Measurements from ENCODE around the gene GRID1.

The GRID1 gene

DNA sequence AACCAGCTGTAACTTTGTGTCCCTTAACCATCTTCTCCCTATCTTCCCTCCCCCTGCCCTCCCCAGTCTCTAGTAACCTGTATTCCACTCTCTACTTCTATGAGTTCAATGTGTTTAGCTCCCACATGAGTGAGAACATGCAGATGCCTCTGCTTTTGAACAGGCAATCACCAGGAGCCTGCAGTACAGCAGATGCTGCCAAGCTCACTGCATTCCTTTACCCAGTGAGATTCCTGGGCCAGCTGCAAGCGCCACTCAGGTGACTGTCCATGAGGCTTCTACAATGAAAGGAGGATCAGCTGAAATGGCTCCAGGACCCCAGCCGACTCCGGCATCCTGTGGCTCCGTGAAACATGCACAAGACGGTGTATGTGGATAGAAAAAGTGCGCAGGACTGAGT is 15.7 kb downstream of the GRID1 start:
- no peak for DNase-seq

DNA sequence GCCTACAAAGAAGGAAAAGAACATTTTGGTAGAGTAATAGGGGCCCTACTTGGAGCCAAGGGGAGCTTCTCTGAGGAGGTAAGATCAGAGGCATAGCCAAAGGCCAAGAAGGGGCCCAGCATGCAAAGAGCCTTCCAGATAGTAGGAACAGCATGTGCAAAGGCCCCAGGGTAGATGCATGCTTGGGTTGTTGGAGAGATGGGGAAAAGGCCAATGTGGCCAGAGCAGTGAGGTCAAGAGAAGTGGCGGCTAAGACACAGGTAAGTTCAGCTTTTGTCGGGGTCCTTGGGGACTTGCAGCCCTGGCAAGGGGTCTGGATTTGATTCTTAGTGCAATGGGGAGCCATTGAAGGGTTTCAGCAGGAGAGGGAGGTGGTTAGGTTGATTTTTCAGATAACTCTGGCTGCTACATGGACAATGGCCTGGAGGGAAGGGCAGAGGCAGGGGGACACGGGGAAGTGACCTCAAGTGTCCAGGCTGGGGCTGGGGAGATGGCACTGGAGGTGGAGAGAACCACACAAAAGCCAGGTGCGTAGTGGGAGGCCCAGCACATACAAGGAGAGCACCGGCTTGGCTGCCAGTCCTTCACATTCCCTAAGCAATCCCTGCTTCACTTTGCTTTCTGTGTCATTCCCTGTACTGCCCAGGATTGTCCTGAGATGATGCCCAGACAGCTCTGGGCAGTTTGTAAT is 16.5 kb downstream of the GRID1 start:
- no peak for DNase-seq

DNA sequence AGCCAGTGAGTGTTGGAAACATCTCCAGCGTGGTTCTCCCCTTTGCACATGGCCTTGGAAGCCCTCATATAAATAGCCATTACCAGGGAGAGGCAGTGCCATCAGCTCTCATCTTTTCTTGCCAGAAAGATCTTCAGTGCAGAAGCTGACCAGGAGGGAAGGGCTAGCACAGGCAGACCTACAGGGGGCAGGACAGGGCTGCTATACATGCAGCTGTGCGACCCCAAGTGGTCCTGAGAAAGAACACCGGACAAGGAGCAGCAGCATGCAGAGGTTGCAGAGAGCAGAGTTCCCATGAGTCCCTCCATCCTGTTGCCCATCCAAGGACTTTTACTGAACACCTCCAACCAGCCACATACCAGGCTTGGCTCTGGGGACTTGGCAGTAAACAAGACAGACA is 17.1 kb downstream of the GRID1 start:
- DNase-seq, result no peak

DNA sequence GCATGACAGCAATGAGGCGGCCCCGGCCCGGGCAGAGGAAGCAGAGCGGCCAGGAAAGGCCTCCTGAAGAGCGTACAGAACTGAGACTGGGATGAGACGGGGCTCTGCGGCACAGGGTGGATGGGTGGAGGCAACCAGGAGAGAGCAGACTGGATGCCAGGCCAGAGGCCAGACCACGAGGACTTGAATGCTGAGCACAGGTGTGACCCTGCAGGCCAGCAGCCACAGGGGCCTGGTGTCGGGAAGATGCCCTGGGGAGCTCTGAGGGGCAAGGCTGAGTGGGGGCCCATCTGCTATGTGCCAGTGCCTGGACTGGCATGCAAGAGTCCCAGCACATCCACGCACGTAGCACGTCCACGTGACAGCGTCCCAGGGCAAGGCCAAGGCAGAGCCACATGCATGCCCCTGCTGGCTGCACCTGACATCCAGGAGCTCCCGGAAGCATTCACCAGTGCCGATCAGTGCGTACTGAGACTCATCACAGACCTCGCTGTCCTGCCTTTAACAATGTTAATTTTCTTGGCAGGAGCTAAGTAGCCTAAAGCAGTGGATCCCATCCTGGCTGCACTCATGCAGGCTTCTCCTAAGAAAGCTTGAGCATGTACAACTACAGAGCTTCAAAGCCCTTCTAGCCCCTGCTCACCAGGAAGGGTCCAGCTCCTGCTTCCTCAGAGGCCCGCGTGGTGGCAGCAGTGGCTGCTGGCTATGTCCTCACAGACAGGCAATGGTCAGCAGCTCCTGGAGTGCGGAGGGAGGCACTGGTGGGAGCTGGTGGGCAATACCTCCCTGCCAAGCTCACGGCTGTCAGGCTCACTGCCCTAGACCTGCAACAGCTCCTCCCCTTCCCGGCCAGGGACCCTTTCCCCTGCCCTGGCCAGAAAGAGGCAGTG is 18.0 kb downstream of the GRID1 start:
- no peak for DNase-seq

- DNase-seq, result no peak
These were observed 18.7 kb downstream of the GRID1 start for GRCh38 chr10:86347856-86348255.

- DNase-seq, result no peak
These were observed 19.6 kb downstream of the GRID1 start for GRCh38 chr10:86346799-86347665.

DNA sequence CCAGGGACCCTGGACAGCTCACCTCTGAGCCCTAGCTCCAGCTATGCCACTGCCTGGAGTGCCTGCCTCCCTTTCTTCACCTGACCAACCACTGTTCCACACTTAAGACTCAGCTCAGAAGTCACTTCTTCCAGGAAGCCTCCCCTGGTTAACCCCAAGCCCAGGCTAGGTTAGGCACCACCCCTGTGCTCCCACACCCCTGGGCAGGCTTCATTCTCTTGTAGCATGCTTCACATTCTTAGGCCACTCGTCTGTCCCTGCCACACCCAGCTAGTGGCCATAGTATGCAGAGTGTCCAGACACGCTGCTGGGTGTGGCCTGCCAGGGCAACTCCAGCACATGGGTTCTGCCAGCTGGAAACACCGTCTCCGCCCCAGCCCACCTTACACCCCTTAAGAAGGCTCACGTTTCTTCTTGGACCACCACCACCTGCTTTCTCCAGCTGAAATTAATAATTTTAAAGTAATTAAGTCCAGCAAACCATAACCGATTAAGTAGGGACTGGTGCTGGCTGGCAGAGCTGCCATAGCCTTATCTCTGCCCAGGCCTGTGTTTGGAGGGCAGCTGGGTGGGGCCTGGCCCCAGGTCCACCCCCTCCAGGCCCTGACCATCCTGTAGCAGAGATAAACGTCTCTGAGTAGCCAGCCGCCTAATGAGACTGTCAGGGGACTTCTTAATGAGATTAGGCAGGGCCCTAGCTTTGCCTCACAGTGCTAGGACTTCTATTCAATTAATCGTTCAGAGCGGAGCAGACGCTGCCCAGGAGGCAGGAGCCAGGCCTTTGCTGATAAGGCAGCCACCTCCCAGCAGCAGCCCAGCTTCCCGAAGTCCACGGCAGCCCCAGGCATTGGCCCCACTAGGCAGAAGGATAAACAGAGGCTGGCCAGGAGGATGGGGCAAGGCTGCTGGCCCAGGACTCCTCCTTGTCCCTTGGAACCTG is 20.5 kb downstream of the GRID1 start:
- DNase-seq, result no peak

DNA sequence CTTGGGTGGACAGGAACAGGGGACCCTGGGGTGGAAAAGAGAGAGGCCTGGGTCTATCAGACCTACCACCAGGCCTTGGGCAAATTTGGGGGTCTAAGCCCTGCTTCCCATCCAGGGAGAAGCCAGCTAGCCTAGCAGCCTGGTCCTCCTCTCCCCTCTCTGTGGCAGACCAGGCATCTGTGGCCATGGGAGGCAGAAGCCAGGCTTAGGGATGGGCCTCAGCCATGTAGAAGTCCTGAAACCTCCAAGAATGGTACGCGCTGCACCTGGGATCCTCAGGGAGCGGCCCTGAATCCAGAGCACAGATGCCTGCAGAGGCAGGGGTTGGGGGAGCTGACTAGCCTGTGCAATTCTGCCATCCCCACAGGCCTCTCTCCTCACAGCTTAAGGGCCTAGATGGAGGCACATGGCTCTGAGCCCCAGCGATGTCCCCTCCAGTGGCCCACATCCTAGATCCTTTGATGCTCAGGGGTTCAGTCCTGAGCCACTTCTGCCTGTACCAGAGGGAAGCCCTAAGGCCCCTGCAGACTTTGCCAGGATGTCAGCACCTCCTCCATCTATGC is 21.2 kb downstream of the GRID1 start:
- no peak for DNase-seq

- DNase-seq, result no peak
These were observed 21.9 kb downstream of the GRID1 start for GRCh38 chr10:86344714-86345161.

- no peak for DNase-seq
These were observed 22.3 kb downstream of the GRID1 start for GRCh38 chr10:86344281-86344680.

DNA sequence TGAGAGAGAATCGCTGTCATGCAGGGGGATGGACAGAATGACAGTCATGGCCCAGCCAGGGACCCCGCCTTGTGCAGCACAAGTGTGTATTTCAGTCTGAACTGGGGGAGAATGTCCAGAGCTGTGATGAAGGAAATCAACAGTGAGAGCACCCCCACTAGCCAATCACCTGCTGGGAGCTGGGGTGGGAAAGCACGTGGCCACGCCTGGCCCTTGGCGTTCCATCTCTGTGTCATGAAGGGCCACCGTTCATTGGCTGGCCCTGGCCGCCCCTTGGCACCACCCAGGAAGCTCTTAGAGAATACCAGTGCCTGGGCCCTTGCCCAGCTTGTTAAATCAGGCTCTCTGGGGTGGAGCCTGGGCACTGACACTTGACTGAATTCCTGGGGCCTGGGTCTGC is 22.8 kb downstream of the GRID1 start:
- no peak for DNase-seq

DNA sequence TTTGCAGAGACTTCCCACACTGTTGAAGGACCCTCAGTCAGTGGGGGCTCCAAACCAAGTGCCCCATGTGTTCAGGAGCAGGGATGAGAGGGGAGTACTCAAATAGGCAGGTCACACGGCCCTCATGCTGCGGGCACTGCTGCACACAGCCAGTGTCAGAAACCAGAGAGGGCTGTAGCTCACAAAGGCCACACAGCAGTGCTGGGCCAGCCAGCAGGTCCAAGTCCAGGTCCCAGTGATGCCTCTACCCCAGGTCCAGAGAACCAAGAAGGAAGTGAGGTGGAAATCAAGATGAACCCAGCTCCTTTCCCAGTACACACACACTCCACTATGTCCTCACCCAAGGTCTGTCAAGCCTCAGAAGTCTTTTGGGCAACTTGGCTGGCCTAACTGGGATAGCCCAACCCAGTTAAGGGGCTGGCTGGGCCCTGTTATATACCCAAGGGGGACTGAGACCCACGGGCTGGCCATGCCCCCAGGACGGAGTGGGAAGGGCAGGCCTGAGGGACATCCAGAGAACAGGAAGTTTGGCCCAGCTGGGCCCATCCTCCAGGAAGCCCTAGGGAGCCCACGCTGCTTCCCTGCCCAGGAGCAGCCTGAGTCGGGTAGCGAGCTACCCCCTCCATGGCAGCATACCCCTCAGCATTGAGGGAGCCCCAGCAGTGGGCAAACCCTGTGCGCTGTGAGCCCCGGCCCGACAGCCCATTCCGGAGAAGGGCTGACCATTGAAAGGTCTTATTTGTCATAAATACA is 24.3 kb downstream of the GRID1 start:
- no peak for DNase-seq

DNA sequence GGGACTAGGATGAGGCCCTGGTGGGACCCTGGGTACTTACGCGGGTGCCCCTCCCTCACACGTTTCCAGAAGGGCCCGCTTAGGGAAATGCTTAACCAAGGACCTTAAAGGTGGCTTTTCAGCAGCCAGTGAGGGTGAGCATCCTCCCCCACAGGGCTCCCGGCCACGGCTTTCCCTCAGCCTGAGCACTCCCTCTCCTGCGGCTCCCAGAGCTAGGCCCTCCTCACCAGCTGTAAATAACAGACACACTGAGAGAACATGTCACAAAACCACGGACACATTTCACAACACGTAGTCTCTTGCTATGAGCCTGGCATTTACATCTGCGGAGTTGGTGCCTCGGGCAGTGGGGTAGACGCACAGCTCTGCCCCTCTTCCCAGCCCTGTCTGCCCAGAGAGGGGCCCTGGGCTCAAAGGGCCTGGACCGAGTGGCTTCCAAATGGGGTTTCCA is 25.2 kb downstream of the GRID1 start:
- DNase-seq, result no peak

DNA sequence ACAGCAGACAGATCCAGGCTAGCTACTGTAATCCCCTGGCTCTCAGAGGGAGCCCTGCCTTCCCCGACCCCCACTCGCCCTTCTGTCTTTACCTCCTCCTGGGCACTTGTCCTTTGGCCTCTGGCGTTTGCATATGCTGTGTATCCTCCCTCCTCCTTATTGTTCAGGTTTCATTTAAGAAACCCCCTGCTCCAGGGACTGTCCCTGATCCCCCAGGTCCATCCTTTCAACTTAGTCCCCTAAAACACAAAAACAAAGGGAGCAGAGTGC is 25.7 kb downstream of the GRID1 start:
- no peak for DNase-seq

DNA sequence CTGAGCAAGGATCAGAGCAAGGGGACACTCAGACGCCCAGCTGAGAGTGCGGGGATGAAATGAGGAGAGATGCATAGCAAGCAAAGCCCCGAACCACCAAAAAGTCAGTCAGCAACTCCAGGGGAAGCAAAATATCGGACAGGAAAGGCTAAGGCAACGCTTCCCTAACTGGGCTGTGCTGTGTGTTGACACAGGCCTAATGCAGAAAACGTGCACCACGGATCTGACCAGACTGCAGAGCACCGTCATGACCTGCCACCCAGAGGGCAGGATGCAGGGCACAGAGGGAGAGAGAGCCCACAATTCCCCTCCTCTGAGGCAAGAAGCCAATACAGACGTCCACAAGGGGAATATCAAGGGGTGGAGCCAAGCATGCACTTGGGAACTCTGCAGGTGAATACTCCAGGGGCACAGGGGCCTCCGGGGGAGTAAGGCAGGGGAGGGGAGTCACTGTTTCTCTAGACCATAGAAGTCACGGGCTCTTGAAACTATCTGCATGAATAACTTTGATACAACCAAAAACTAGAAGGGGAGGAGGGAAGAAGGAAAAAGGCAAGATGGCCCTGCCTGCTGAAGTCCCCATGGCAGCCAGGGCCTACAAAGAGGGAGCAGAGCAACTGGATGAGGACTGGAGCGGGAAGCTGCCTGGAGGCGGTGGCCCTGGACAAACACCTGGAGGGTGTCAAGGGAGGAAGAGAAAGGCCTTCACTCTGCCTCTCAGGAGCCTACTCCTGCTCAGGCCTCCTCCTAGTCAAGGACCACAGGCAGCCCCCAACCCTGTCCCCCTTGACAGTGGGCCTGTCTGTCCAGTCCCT is 26.2 kb downstream of the GRID1 start:
- no peak for DNase-seq

DNA sequence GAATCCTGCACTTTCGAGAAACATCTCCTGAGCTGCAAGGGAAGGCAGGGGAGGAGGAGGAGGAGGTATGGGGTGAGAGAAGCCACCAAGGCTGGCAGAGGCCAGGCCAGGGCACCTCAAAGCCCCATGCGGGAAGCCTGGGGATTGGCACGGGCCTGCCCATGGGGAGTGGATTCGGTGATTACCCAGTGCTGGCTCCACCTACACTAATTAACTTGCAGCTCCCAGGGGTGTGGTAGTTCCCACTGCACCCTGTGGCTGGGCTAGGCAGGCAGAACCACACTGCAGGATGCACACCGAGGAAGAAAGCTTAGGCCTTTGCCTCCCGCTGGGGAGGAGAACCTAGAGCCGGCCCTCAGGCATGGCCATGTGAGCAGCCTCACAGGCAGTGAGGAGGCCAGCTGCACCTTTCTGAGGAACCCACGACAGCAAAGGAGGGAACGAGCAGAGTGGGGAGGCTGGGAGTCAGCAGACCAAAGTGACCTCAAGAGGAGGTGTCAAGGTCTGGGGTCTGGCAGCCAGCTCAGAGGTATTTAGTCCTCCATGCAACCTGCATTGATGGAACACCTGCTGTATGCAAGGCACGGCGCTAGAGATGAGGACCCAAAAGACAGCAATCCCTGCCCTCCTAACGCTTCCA is 27.2 kb downstream of the GRID1 start:
- no peak for DNase-seq

- no peak for DNase-seq
These were observed 29.4 kb downstream of the GRID1 start for GRCh38 chr10:86337121-86337601.

DNA sequence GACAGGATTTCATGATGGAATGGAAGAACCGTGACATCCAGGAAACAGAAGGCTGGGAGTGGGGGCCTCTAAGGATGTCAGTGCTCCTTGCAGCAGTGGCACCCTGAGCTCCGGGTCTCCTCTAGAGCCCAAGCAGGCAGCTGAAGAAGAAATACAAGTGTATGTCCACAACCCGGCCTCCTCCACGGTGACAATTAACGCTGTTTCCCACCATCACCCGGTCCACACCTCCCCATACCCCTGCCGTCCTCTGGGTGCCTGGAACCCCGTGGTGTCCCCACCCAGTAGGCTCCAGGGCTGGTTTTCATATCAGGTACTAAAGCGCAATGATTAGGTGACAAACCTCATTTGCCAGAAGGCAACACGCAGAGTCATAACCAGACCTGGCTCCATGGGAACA is 30.3 kb downstream of the GRID1 start:
- DNase-seq, result no peak

GRCh38 chr10:86335831-86336230 is 30.8 kb downstream of the GRID1 start:
- DNase-seq, result no peak

GRCh38 chr10:86335257-86335656 is 31.3 kb downstream of the GRID1 start:
- no peak for DNase-seq
